ENCODE measurements around the gene GABRQ.

GRCh38 chrX:152652467-152652866 lies 14.8 kb downstream of the GABRQ start:
- TF ChIP-seq CTCF (IDR thresholded peaks at IDR 0.05) (no peak), POLR2A (IDR thresholded peaks at IDR 0.05) (no peak)
